Activated naive CD4-positive, alpha-beta T cell (primary cell): ENCODE results near the gene TOMT.
"Not testable (repeated sequence)": the region's sequence is repeated elsewhere in the genome, so short reads cannot be mapped to it uniquely, and the experiment has no call there.

Experiments used
- DNase-seq, 4 experiments: peaks; one replicate each; lab custom pipeline; 2025; lab: John Stamatoyannopoulos, UW

The TOMT gene

DNA sequence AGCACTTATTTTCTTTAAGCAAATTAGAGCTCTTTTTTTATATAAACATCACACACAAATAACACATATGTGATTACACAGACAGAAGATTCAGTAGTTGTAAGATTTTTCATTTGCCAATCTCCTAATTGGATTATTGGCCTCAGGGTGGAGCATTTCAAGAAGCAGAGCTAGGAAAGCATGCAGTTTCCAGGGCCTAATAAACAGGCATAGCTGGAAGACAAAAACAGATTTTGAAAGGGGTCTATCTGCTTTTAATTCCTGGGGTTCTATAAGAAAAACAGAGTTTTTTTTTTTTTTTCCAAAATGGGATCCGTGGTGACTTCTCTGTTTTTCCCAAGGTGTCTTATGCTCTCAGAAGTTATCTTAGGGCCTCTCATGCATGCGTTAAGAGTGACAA, 22.2 kb downstream of the TOMT start:
- DNase-seq = no peak

DNA sequence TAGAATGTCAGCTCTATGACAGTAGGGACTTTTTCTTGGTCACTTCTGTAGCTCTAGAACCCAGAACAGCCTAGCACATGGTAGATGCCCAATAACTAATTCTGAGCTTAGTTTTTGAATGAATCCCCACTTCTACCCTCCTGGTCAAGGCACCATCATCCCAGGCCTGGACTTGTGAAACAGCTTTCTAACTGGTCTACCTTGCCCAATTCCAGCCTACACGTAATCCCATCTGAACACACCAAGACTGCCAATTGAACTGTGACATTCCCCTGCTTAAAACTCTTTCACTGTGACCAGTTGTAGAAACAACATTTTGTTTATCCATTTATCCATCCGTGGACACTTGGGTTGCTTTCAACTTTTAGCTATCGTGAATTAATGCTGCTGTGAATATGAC, 23.7 kb downstream of the TOMT start:
- DNase-seq = no peak

DNA sequence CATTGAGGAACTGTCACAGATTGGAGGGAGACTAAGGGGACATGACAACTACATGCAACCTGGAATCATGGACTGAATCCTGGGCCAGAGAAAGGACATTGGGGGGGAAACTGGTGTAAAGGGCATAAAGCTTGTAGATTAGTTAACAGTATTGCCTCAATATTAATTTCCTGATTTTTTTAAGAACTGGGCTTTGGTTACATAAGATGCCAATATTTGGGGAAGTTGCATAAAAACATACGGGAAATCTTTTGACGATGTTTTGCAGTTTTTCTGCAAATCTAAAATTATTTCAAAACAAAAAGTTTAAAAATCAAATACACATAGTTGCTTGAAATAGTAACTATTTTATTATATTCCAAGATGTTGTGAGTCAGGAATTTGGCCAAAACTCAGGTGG, 26.9 kb downstream of the TOMT start:
- DNase-seq = no peak

DNA sequence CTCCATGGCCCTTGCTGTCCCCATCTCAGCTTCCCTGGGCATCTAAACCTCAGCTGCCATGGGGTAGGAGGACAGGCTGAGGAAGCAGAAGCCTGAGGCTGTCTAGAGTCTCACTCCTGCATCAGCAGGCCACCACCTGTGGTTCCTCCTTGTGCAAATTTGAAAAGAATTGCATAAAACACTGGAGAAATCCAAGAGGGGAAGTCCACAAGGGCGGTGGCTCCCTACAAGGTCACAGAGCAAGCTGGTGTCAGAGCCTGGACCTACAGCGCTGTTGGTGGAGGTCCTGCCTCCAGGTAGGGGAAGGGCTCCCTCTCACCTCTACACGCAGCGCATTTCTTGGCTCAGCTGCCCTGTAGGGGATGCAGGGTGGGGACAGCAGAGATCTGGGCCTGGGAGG, 29.7 kb downstream of the TOMT start, which contains the start of gene FOLR3:
TSS of gene FOLR3 (plus strand) at position 253 of the 400 bp plus-strand sequence. CDS start 228 bp downstream, outside the sequence.
- DNase-seq = not testable (repeated sequence)

DNA sequence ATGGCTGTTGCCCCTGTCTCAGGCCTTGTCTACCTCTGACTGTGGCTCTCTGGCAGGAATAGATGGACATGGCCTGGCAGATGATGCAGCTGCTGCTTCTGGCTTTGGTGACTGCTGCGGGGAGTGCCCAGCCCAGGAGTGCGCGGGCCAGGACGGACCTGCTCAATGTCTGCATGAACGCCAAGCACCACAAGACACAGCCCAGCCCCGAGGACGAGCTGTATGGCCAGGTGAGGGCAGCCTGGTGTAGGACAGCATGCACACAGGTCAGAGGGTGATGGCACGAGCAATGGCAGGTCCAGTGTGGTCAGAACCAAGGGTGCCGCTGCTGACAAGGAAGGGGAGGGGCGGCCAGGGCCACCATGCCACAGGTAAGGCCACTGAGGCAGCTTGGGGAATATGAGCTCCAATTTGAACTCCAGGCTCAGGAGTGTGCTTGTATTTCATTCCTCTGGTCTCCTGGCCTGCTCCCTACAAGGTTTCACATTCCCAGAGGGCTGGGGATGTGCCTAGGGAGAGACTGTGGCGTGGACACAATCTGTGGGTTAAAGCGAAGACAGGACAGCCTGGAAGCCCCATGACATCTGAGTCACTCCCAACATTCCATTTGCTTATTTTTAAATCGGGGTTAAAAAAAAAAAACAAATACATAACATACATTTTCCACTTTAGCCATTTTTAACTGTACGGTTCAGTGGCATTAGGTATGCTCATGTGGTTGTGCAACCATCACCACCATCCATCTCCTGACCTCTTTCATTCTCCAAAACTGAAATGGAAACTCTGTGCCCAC, 30.4 kb downstream of the TOMT start:
- DNase-seq = no peak

DNA sequence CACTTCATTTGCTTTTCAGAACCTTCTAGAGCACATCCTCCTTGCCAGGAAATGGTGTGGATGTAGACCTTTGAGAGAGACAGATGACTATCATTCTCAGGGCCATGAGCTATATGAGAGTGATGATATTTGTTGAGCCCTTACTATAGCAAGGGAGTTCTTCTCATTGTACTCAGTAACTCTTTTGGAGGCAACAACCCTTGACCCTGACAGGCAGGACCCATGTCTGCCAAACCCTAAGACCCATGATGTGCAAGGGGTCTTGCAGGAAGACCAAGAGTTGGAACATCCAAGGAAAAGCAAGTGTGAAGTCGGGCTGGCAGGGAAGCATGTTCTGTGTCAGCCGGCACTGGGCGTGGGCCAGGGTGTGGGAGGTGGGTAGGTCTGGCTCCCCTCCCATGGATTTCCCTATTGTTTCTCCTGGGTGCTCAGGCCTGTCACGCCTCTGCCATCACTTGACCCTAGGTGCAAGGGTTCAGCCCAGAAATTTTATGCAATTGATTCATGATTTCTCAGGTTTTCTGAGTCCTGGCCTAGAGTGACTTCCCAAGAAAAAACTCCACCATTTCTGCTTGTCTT, 31.0 kb downstream of the TOMT start:
- no peak for DNase-seq

DNA sequence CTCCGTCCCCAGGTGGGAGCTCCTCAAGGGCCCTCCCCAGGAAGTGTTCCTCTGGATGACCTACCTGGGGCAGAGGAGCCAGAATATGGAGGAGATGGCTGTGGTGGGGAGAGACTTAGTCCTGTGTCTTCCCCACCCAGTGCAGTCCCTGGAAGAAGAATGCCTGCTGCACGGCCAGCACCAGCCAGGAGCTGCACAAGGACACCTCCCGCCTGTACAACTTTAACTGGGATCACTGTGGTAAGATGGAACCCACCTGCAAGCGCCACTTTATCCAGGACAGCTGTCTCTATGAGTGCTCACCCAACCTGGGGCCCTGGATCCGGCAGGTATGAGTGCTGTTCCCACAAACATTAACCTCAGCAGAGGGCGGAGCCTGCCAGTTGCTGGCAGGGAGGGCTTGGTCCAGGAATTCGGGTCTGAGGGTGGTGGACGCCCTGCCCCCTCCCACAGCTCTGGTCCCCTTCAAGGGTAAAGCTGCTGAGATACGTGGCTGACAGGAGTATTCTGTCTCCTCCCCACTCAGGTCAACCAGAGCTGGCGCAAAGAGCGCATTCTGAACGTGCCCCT, 33.2 kb downstream of the TOMT start:
- no peak for DNase-seq

DNA sequence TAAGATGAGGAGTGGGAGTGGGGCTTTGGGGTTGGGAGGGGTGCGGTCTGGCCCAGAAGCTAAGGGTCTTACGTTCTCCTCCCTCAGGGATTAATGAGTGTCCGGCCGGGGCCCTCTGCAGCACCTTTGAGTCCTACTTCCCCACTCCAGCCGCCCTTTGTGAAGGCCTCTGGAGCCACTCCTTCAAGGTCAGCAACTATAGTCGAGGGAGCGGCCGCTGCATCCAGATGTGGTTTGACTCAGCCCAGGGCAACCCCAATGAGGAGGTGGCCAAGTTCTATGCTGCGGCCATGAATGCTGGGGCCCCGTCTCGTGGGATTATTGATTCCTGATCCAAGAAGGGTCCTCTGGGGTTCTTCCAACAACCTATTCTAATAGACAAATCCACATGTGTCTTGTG, 33.8 kb downstream of the TOMT start:
- DNase-seq = no peak

DNA sequence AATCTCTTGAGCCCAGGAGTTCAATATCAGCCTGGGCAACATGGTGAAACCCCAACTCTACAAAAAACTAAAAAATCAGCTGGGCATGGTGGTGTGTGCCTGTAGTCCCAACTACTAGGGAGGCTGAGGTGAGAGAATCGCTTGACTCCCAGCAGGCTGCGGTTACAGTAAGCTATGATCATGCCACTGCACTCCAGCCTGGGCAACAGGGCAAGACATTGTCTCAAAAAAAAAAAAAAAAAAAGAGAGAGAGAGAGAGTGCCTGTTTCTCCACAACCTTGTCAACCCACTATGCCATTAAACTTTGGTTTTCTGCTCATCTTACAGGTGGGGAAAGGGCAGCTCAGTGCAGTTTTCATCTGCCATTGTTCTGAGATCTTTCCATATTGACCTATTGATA, 34.9 kb downstream of the TOMT start:
- no peak for DNase-seq

DNA sequence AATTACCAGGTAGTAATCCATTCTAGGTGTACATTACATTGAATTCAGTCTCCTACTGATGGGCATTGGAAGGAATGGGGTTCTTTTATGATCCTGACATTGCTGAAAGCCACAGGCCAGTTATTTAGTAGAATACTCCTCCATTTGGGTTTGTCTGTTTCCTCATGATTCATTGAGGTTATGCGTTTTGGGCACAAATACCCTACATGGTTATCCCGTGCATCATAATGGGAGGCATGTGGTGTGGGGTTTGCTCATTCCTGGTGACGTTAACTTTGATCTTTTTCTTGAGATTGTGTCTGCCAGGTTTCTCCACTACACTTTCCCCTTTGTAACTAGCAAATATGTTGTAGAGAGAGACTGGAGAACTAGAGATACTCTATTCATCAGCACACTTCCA, 35.3 kb downstream of the TOMT start:
- no peak for DNase-seq

DNA sequence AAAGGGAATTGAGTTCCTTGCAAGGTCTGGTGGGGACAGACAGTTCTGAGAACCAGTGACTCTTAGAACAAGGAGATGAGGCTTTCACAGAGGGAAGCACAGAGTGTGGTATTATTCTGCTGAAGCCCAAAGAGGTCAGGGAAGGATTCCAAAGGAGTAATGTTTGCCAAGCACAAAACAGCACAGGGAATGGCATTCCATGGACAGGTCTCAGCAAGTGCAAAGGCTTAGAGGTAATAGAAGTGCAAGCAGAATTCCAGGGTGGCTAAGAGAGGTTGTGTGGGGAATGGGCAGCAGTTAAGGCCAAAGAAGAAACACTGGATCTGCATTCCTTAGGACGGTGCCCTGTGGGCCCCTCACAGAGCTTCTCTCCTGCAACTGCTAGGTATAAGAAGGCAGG, 36.4 kb downstream of the TOMT start:
- not testable (repeated sequence) for DNase-seq

DNA sequence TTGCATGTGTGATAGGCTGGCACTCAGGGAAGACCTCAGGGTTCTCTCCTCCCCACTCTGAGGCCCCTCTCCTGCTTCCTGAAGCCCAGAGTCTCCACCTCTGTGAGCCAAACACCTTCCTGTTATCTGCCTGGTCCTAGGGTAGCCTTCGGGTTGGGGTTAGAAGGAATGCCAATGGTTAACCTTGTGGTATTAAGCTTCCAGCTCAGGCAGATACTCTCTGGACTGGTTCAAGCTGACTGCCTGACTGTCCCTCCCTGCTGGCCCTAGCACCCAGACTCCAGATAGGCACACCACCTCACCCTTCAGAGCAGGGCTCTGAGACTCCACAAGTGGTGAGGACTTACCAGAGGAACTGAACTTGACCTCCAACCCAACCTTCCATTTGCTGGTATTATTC, 36.8 kb downstream of the TOMT start:
- DNase-seq = not testable (repeated sequence)

DNA sequence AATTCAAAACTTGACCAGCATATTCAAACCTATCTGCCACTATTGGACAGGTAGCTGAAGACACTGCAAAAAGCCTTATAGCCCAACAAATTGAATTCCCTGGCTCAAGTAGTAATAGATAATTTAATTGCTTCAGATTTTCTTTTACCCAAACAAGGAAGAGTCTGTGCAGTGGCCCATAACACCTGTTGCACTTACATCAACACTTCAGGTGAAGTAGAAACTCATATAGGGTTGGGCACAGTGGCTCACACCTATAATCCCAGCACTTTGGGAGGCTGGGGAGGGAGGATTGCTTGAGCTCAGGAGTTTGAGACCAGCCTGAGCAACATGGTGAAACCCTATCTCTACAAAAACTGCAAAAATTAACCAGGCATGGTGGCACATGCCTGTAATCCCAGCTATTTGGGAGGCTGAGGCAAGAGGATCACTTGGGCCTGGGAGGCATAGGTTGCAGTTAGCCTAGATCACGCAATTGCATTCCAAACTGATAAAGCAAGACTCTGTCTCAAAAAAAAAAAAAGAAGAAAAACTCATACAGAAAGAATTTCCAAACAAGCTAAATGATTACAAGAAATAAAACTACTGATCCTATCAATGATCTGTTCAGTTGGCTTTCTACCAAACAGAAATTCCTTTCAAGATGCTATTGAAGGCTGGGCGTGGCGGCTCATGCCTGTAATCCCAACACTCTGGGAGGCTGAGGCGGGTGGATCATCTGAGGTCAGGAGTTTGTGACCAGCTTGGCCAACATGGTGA, 39.3 kb downstream of the TOMT start:
- DNase-seq = no peak

DNA sequence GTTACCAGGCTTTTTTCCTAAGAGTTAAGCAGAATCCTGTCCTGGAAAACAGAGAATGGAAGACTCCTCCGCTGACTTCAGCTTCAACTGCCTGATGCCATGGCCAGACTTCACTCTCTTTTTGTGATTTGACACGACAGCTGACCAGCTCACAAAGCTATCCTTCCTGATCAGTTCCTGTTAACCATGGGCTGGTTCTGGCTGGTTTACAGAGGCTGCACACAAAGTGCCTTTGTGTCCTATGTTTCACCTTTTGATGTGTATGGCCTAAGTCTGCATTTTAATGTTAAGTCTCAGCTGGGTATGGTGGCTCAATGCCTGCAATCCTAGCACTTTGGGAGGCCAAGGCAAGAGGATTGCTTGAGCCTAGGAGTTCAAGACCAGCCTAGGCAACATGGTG, 40.9 kb downstream of the TOMT start:
- DNase-seq = no peak

DNA sequence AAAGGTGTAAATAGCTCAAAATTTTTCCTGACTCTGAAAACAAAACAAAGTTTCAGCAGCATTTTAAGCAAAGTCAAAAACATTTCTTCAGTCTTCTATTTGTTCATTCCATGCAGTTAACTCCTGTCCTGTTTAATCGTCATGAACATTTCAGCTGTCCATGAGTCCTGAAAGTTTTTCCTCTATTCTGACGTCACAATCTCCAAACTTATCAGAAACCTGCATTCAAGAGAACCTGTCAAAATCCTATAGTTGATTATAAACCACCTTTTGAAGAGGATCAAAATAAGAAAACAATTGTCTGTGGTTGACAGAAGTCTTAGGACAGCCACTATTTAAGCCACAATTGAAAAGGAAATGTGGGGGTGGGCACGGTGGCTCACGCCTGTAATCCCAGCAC, 45.2 kb downstream of the TOMT start:
- DNase-seq = no peak

DNA sequence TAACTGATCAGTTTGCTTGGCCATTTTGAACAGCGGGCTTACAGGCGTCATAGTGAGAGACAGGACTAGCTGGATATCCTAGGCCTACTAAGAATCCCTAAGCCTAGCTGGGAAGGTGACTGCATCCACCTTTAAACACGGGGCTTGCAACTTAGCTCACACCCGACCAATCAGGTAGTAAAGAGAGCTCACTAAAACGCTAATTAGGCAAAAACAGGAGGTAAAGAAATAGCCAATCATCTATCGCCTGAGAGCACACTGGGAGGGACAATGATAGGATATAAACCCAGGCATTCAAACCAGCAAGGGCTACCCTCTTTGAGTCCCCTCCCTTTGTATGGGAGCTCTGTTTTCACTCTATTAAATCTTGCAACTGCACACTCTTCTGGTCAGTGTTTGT, 48.1 kb downstream of the TOMT start:
- DNase-seq = not testable (repeated sequence)

DNA sequence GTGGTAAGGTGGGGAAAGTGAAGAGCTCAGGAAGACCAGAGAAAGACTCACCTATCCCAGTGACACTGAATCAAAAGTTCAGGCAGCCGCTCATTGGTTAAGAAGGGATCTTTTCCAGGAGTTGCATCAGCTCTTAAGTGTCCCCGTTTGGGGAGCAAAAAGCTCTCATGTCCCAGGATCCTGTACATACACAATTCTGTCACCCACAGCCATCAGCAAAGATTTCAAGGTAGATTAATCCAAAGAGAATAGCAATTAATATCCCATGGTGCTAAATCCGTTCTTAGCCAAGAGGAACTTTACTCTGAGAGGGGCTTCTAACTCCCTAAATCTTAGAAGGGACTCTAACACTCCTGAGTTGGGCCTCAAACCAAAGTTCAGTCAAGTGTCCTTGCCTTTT, 49.1 kb downstream of the TOMT start:
- DNase-seq = no peak

DNA sequence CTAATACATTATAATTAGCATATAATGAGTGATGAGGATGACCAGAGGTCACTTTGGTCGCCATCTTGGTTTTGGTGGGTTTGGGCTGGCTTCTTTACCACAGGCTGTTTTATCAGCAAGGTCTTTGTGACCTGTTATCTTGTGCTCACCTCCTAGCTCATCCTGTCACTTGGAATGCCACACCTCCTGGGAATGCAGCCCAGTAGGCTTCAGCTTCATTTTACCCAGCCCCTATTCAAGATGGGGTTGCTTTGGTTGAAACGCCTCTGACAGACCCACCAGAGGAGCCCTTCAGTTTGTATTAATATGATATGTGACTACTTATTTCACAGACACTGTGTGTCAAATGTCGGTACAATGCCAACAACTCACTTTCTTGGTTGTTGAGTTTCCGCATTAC, 50.0 kb downstream of the TOMT start:
- DNase-seq = no peak

DNA sequence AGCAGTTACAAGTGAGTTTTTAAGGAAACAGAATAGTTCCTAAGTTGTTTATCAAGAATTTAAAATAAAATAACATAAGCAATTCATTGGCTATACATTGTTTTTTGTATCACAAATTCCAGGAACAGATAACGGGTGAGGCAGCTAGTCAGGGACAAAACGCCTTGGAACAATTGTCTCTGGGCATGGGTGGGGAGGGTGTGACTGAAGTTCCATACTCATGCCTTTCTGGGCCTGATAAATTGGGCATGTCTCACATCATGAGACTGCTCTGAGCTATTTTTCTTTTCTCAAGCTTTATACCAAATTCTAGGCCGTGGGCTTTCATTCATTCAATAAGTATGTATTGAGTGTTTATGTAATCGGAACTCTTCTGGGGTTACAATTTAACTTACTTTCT, 51.4 kb downstream of the TOMT start:
- DNase-seq = no peak
